ENCODE data around the gene DESI2.

GRCh38 chr1:244709076-244709475 is 56.1 kb downstream of the DESI2 start:
- TF ChIP-seq TAF1 (IDR thresholded peaks at IDR 0.05; ENCODE audit: borderline replicate concordance, low read depth, low read length) (no peak), POLR2AphosphoS5 (IDR thresholded peaks at IDR 0.05; ENCODE audit: low read depth, low read length) (no peak), TCF12 (IDR thresholded peaks at IDR 0.05) (no peak), FOXM1 (IDR thresholded peaks at IDR 0.05; ENCODE audit: low read depth) (no peak), MXI1 (IDR thresholded peaks at IDR 0.05; ENCODE audit: low read depth, low read length) (no peak)
- TF ChIP-seq, protein P1, sequence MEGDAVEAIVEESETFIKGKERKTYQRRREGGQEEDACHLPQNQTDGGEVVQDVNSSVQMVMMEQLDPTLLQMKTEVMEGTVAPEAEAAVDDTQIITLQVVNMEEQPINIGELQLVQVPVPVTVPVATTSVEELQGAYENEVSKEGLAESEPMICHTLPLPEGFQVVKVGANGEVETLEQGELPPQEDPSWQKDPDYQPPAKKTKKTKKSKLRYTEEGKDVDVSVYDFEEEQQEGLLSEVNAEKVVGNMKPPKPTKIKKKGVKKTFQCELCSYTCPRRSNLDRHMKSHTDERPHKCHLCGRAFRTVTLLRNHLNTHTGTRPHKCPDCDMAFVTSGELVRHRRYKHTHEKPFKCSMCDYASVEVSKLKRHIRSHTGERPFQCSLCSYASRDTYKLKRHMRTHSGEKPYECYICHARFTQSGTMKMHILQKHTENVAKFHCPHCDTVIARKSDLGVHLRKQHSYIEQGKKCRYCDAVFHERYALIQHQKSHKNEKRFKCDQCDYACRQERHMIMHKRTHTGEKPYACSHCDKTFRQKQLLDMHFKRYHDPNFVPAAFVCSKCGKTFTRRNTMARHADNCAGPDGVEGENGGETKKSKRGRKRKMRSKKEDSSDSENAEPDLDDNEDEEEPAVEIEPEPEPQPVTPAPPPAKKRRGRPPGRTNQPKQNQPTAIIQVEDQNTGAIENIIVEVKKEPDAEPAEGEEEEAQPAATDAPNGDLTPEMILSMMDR (IDR thresholded peaks at IDR 0.05) = no peak
